ENCODE data around the gene HMOX2. TPM values are rescaled to one million over a fixed set of nuclear protein-coding genes. Genes with fewer than 3 reads are reported as not detected.

HMOX2 gene
- total RNA-seq, 1 experiment from 2014 or later = 48.5 TPM

GRCh38 chr16:4531811-4532210 is 55.6 kb downstream of the HMOX2 start:
- Histone ChIP-seq H3K4me1 (replicated peaks) (peaks cover 8% of the 10 kb centered on the region), H3K27ac (no peak overlapping the region), H3K36me3 (no peaks in the 10 kb centered on the region), H3K4me3 (no peak overlapping the region), H3K9me3 (replicated peaks) (no peaks in the 10 kb centered on the region), H3K27me3 (replicated peaks) (no peaks in the 10 kb centered on the region)
- DNase-seq (ENCODE audit: low read depth in 1 of 2, low spot score in 2 of 2) = no peak

GRCh38 chr16:4532238-4532637 is 56.0 kb downstream of the HMOX2 start:
- no peak overlapping the region for H3K27ac ChIP-seq
- no peaks in the 10 kb centered on the region for H3K36me3 ChIP-seq
- no peaks in the 10 kb centered on the region for H3K27me3 ChIP-seq (replicated peaks)
- no peaks in the 10 kb centered on the region for H3K9me3 ChIP-seq (replicated peaks)
- H3K4me1 ChIP-seq (replicated peaks) = peaks cover 8% of the 10 kb centered on the region
- no peak overlapping the region for H3K4me3 ChIP-seq
- DNase-seq (ENCODE audit: low read depth in 1 of 2, low spot score in 2 of 2) = no peak

- H3K27me3 ChIP-seq (replicated peaks) = no peaks in the 10 kb centered on the region
- peaks cover 16% of the 10 kb centered on the region for H3K4me1 ChIP-seq (replicated peaks)
- DNase-seq (ENCODE audit: low read depth in 1 of 2, low spot score in 2 of 2) = no peak
- H3K27ac ChIP-seq = no peak overlapping the region
- no peaks in the 10 kb centered on the region for H3K9me3 ChIP-seq (replicated peaks)
- H3K36me3 ChIP-seq = no peaks in the 10 kb centered on the region
- H3K4me3 ChIP-seq = no peak overlapping the region
These were observed 57.3 kb downstream of the HMOX2 start for GRCh38 chr16:4533490-4533889.

GRCh38 chr16:4534151-4534790 is 58.1 kb downstream of the HMOX2 start:
- peaks cover 5% of the 10 kb centered on the region for H3K9me3 ChIP-seq (replicated peaks)
- no peak overlapping the region for H3K27ac ChIP-seq
- H3K4me1 ChIP-seq (replicated peaks) = peaks cover 15% of the 10 kb centered on the region
- H3K4me3 ChIP-seq = no peak overlapping the region
- DNase-seq (ENCODE audit: low read depth in 1 of 2, low spot score in 2 of 2) = no peak
- no peaks in the 10 kb centered on the region for H3K36me3 ChIP-seq
- H3K27me3 ChIP-seq (replicated peaks) = no peaks in the 10 kb centered on the region

- peaks cover 15% of the 10 kb centered on the region for H3K9me3 ChIP-seq (replicated peaks)
These were observed 59.5 kb downstream of the HMOX2 start for GRCh38 chr16:4535627-4536108.

GRCh38 chr16:4536391-4537106 is 60.4 kb downstream of the HMOX2 start:
- Histone ChIP-seq H3K4me3 (no peak overlapping the region), H3K4me1 (replicated peaks) (peaks cover 12% of the 10 kb centered on the region), H3K36me3 (no peaks in the 10 kb centered on the region), H3K27me3 (replicated peaks) (no peaks in the 10 kb centered on the region), H3K27ac (no peak overlapping the region), H3K9me3 (replicated peaks) (peaks cover 15% of the 10 kb centered on the region)
- DNase-seq (ENCODE audit: low read depth in 1 of 2, low spot score in 2 of 2) = no peak

More at GRCh38 chr16:4535627-4536108, 59.5 kb downstream of the HMOX2 start:
- Histone ChIP-seq H3K4me1 (replicated peaks) (peaks cover 12% of the 10 kb centered on the region), H3K27me3 (replicated peaks) (no peaks in the 10 kb centered on the region), H3K27ac (no peak overlapping the region), H3K36me3 (no peaks in the 10 kb centered on the region), H3K4me3 (no peak overlapping the region)
- DNase-seq (ENCODE audit: low read depth in 1 of 2, low spot score in 2 of 2) = no peak

GRCh38 chr16:4537376-4538343 is 61.5 kb downstream of the HMOX2 start:
- Histone ChIP-seq H3K36me3 (no peaks in the 10 kb centered on the region), H3K27me3 (replicated peaks) (no peaks in the 10 kb centered on the region), H3K4me1 (replicated peaks) (peaks cover 12% of the 10 kb centered on the region), H3K4me3 (peak overlapping the region; percentile 49), H3K27ac (no peak overlapping the region), H3K9me3 (replicated peaks) (peaks cover 15% of the 10 kb centered on the region)
- DNase-seq (ENCODE audit: low read depth in 1 of 2, low spot score in 2 of 2) = no peak

GRCh38 chr16:4538350-4539235 is 62.4 kb downstream of the HMOX2 start, which contains the start of gene CDIP1:
CDIP1 (minus strand) TSS chr16:4538773; CDS start chr16:4514130, 24,643 bp downstream.
- Histone ChIP-seq H3K36me3 (no peaks in the 10 kb centered on the region), H3K27me3 (replicated peaks) (no peaks in the 10 kb centered on the region), H3K4me3 (peak within 1 kb of the TSS; percentile 49), H3K27ac (no peak within 1 kb of the TSS), H3K4me1 (replicated peaks) (peaks cover 12% of the 10 kb centered on the region), H3K9me3 (replicated peaks) (peaks cover 15% of the 10 kb centered on the region)
- DNase-seq (ENCODE audit: low read depth in 1 of 2, low spot score in 2 of 2) = peak; percentile 91 to 95

- Histone ChIP-seq H3K27me3 (replicated peaks) (no peaks in the 10 kb centered on the region), H3K4me1 (replicated peaks) (peaks cover 12% of the 10 kb centered on the region), H3K36me3 (no peaks in the 10 kb centered on the region), H3K9me3 (replicated peaks) (peaks cover 15% of the 10 kb centered on the region), H3K4me3 (no peak overlapping the region), H3K27ac (no peak overlapping the region)
- no peak for DNase-seq (ENCODE audit: low read depth in 1 of 2, low spot score in 2 of 2)
These were observed 63.6 kb downstream of the HMOX2 start for GRCh38 chr16:4539716-4540284.

GRCh38 chr16:4544473-4544872 is 68.3 kb downstream of the HMOX2 start:
- no peak for DNase-seq (ENCODE audit: low read depth in 1 of 2, low spot score in 2 of 2)
- H3K4me3 ChIP-seq = no peak overlapping the region
- H3K4me1 ChIP-seq (replicated peaks) = no peaks in the 10 kb centered on the region

GRCh38 chr16:4548124-4548523 is 71.9 kb downstream of the HMOX2 start:
- H3K27ac ChIP-seq = no peak overlapping the region
- no peaks in the 10 kb centered on the region for H3K9me3 ChIP-seq (replicated peaks)
- H3K4me1 ChIP-seq (replicated peaks) = no peaks in the 10 kb centered on the region
- no peaks in the 10 kb centered on the region for H3K36me3 ChIP-seq
- H3K27me3 ChIP-seq (replicated peaks) = no peaks in the 10 kb centered on the region; the same call in none of the 2 replicates
- no peak overlapping the region for H3K4me3 ChIP-seq
- no peak for DNase-seq (ENCODE audit: low read depth in 1 of 2, low spot score in 2 of 2)

More at GRCh38 chr16:4544473-4544872, 68.3 kb downstream of the HMOX2 start:
- peaks cover 9% of the 10 kb centered on the region for H3K9me3 ChIP-seq (replicated peaks)
- no peak overlapping the region for H3K27ac ChIP-seq
- H3K27me3 ChIP-seq (replicated peaks) = no peaks in the 10 kb centered on the region
- H3K36me3 ChIP-seq = no peaks in the 10 kb centered on the region

GRCh38 chr16:4550591-4550990 is 74.4 kb downstream of the HMOX2 start:
- no peaks in the 10 kb centered on the region for H3K4me1 ChIP-seq (replicated peaks)
- no peak overlapping the region for H3K4me3 ChIP-seq
- no peaks in the 10 kb centered on the region for H3K9me3 ChIP-seq (replicated peaks)
- no peak for DNase-seq (ENCODE audit: low read depth in 1 of 2, low spot score in 2 of 2)
- no peaks in the 10 kb centered on the region for H3K36me3 ChIP-seq
- H3K27me3 ChIP-seq (replicated peaks) = peaks cover 6% of the 10 kb centered on the region
- H3K27ac ChIP-seq = no peak overlapping the region
